C4-2B (cell line): ENCODE results near the gene CDX1.

ENCODE experiments used
- H3K27ac ChIP-seq: fragments of 450-650 bp; 2 replicates; pipeline ENCODE4 v1.5.1; 2017
- ZFX ChIP-seq: fragments of 450-650 bp; IDR thresholded peaks from 2 replicates; pipeline ENCODE4 v1.6.1; 2017
- TF ChIP-seq, protein P1 (sequence below): fragments of 450-650 bp; conservative IDR thresholded peaks from 2 replicates; pipeline ENCODE4 v1.5.1; 2017; ENCODE audit warnings: mild to moderate bottlenecking

Gene CDX1

DNA sequence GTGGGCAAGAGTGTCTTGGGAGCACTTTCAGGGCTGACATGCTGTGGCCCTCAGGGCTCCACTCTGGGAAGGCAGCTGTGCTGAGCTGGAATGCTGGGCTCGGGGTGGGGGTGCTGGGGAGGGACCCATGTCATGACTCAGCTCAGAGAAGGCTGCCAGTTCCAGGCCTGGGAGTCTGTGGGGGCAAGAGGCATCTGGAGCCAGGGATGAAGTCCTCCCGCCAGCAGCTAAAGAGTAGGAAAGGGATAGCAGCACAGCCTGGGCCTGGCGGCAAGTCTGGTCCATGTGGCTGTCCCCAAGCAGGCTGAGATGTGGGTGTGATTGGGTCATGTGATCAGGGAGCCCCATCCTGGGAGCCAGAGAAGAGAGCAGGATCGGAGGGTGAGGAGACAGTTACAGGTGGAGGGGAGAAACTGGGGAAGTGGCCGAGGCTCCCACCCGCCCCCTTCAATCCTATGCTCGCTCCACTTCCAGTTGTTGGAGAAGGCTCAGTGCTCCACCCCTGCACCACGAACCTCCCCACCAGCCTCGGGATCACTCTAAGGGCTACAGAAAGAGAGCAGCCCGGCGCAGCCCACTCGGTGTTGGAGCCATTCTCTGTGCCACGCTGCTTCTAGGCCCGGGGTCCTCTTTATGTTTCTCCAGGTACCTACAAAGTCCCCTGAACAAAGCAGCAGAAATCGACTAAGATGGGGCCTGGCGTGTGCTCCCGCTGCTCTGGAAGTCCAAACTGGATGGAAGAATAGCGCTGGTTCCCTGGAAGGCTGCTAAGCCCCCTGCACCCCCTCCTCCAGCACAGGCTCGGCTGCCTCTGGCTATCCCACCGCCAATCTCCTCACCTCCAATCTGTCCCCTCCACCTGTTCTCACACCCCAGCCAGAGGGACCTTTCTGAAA, 23.0 kb upstream of the CDX1 start:
- no peak overlapping the region for H3K27ac ChIP-seq
- TF ChIP-seq, protein P1, sequence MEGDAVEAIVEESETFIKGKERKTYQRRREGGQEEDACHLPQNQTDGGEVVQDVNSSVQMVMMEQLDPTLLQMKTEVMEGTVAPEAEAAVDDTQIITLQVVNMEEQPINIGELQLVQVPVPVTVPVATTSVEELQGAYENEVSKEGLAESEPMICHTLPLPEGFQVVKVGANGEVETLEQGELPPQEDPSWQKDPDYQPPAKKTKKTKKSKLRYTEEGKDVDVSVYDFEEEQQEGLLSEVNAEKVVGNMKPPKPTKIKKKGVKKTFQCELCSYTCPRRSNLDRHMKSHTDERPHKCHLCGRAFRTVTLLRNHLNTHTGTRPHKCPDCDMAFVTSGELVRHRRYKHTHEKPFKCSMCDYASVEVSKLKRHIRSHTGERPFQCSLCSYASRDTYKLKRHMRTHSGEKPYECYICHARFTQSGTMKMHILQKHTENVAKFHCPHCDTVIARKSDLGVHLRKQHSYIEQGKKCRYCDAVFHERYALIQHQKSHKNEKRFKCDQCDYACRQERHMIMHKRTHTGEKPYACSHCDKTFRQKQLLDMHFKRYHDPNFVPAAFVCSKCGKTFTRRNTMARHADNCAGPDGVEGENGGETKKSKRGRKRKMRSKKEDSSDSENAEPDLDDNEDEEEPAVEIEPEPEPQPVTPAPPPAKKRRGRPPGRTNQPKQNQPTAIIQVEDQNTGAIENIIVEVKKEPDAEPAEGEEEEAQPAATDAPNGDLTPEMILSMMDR = no peak
- TF ChIP-seq ZFX = no peak

DNA sequence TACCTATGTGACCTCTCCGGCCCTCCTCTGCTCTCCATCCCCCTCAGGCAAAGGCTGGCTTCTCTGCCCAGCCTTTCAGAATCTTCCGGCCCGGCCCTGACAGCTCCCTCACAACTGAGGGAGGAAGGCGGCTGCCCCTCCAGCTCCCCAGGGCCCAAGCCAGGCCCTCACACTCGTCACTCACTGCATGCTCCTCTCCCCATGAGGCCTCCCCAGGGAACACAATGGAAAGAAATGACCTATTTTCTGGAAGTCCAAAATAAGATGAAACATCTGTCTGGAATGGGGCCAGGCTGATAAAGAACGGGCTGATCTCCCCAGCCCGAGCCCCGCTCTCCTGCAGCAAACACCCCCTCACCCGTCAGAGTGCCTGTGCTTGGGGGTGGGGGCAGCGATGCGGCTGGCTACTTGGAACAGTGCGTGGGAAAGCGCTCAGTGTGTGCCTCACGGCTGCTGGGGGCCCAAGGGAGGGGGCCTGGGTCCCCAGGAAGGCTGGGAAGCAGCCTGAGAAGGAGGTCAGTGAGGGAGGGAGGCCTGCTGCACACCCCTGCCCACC, 22.3 kb upstream of the CDX1 start:
- no peak for TF ChIP-seq ZFX
- TF ChIP-seq, protein P1 = no peak
- H3K27ac ChIP-seq = no peak overlapping the region

DNA sequence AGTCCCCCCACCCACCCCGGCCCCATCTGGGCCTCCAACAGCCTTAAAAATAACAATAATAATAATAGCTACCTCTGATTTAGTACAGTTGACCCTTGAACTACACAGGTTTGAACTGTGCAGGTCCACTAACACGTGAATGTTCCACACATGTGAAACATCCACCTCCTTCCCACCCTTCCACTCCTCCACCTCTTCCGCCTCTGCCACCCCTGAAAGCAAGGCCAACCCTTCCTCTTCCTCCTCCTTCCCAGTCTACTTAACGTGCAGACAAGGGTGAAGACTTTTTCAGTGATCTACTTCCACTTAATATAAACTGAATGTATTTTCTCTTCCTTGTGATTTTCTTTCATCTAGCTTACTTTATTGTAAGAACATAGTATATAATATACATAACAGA, 21.7 kb upstream of the CDX1 start:
- no peak overlapping the region for H3K27ac ChIP-seq
- no peak for TF ChIP-seq ZFX
- TF ChIP-seq, protein P1 = no peak

DNA sequence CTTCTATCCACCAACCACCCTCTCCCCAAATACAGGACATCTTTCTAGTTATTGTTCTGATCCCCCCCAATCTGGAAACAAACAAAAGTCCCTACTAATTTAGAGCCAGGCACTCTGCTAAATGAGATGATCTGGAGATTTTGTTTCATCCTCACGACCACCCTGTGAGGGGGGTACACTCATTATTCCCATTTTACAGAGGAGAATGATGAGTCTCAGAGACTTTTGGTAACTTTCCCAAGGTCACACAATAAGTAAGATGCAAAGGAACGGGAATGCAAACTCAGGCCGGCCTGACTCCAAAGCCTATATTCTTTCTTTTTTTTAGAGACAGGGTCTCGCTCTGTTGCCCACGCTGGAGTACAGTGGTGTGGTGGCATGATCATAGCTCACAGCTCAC, 20.3 kb upstream of the CDX1 start:
- TF ChIP-seq, protein P1 = no peak
- TF ChIP-seq ZFX = no peak
- no peak overlapping the region for H3K27ac ChIP-seq

DNA sequence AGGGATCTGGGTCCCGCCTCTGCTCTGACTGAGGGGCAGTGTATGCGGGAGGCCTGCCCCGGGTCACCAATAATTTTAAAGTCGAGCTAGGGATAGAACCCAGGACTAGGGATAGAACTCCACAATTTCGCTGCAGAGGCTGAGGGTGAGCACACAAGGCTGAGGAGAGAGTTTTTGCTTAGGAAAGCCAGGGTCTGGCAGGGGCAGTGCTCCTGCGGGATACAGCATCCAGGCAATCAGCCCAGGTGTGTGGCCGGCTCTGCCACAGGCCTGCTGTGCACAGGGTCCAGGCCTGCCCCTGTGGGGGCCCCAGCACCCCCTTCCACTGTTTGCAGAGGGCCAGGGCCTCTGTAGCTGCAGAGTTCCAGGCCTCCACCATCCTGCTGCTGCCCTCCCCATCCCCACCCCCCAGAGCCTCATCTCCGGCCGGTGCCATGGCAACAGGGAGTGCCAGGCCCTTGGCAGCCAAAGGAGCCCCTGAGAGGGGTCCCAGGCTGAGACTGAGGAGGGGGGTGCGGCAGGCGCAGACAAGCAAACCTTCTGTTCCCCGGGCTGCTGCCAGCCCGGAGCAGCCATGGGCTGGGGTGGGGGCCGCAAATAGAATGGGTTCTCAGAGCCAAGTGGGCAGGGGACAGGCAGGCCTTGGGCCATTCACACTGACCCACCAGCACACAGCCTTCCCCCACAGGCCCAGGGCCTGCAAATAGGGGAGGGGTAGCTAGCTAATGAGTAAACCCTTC, 19.5 kb upstream of the CDX1 start:
- TF ChIP-seq, protein P1 = no peak
- TF ChIP-seq ZFX = no peak
- no peak overlapping the region for H3K27ac ChIP-seq

DNA sequence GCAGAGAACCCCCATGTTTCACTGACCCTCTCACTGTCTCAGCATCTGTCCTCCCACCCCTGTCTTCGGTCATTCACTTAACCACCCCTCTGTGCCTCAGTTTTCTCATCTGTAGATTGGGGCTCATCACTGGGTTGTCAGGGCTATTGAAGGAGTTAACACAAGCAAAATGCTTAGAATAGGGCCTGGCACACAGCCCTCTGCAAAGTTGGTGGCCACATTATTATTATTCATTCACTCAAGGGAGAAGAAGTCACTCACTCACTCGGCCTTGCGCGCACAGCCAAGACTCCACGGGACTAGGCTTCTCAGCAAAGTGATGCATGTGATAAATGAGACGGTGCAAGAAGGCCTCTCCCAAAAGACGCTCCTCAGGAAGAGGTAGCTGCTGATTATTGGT, 18.9 kb upstream of the CDX1 start:
- TF ChIP-seq, protein P1 = no peak
- TF ChIP-seq ZFX = no peak
- no peak overlapping the region for H3K27ac ChIP-seq
